DMS 273 (cell line): ENCODE results near the gene NLN.
"Not testable (repeated sequence)": the region's sequence is repeated elsewhere in the genome, so short reads cannot be mapped to it uniquely, and the experiment has no call there.

Source experiments
- DNase-seq: peaks from one replicate; lab custom pipeline; 2025; ENCODE audit not compliant: unreplicated experiment; lab: John Stamatoyannopoulos, UW

The NLN gene

GRCh38 chr5:65828022-65828896 lies 106.3 kb downstream of the NLN start:
- DNase-seq = no peak

- DNase-seq = no peak
Observed at GRCh38 chr5:65830856-65831255, 108.9 kb downstream of the NLN start.

- DNase-seq = no peak
Observed at GRCh38 chr5:65831276-65831675, 109.3 kb downstream of the NLN start.

GRCh38 chr5:65832152-65832551 lies 110.1 kb downstream of the NLN start:
- DNase-seq = no peak

GRCh38 chr5:65832603-65833228 lies 110.7 kb downstream of the NLN start:
- peak; percentile 36 for DNase-seq

- no peak for DNase-seq
Observed at GRCh38 chr5:65833780-65834179, 111.8 kb downstream of the NLN start.

- DNase-seq = no peak
Observed at GRCh38 chr5:65834306-65834705, 112.3 kb downstream of the NLN start.

GRCh38 chr5:65835191-65835590 lies 113.2 kb downstream of the NLN start:
- DNase-seq = no peak

GRCh38 chr5:65837139-65837538 lies 115.1 kb downstream of the NLN start:
- DNase-seq = no peak

- not testable (repeated sequence) for DNase-seq
Observed at GRCh38 chr5:65839170-65839569, 117.2 kb downstream of the NLN start.

GRCh38 chr5:65840071-65840470 lies 118.1 kb downstream of the NLN start:
- no peak for DNase-seq

- not testable (repeated sequence) for DNase-seq
Observed at GRCh38 chr5:65844763-65845162, 122.8 kb downstream of the NLN start.

- no peak for DNase-seq
Observed at GRCh38 chr5:65846101-65846500, 124.1 kb downstream of the NLN start.

GRCh38 chr5:65847019-65847418 lies 125.0 kb downstream of the NLN start:
- not testable (repeated sequence) for DNase-seq

GRCh38 chr5:65849918-65850317 lies 127.9 kb downstream of the NLN start:
- DNase-seq = not testable (repeated sequence)

- no peak for DNase-seq
Observed at GRCh38 chr5:65854925-65855324, 132.9 kb downstream of the NLN start.

GRCh38 chr5:65855766-65856315 lies 133.8 kb downstream of the NLN start:
- DNase-seq = peak; percentile 16

- no peak for DNase-seq
Observed at GRCh38 chr5:65856520-65856919, 134.5 kb downstream of the NLN start.

GRCh38 chr5:65858316-65858715 lies 136.3 kb downstream of the NLN start:
- no peak for DNase-seq

- no peak for DNase-seq
Observed at GRCh38 chr5:65861830-65862241, 139.8 kb downstream of the NLN start.

GRCh38 chr5:65862384-65862783 lies 140.4 kb downstream of the NLN start:
- DNase-seq = no peak

GRCh38 chr5:65863747-65864146 lies 141.7 kb downstream of the NLN start:
- DNase-seq = no peak
